HepG2 (cell line): ENCODE measurements around the gene GMEB2. TPM values are rescaled to one million over a fixed set of nuclear protein-coding genes. Genes with fewer than 3 reads are reported as not detected.

Experiments used
- FOXM1 ChIP-seq: sonication (generic); formaldehyde crosslinking; IDR thresholded peaks from 2 replicates; pipeline ENCODE4 v1.5.0; 2020; ENCODE audit warnings: missing genetic modification reagents
- MAFF ChIP-seq: IDR thresholded peaks from 2 replicates; pipeline ENCODE4 v1.6.1; 2011; ENCODE audit warnings: low read depth, low read length, improper control_type of control experiment
- MIER3 ChIP-seq: IDR thresholded peaks from 2 replicates; pipeline ENCODE4 v1.6.1; 2016; ENCODE audit warnings: missing compliant biosample characterization, borderline replicate concordance
- NCOA2 ChIP-seq: sonication (generic); formaldehyde crosslinking; IDR thresholded peaks from 2 replicates; pipeline ENCODE4 v1.8.0; 2022; ENCODE audit warnings: inconsistent platforms
- NCOR1 ChIP-seq: fragments of 200-600 bp; sonication (generic); IDR thresholded peaks from 2 replicates; pipeline ENCODE4 v1.7.0; 2017; ENCODE audit warnings: antibody characterized with exemption, low read length, borderline replicate concordance
- NR2F2 ChIP-seq: IDR thresholded peaks from 2 replicates; pipeline ENCODE4 v1.6.1; 2012; ENCODE audit warnings: low read depth, inconsistent platforms, borderline replicate concordance
- TBX3 ChIP-seq: fragments of 450-650 bp; IDR thresholded peaks from 2 replicates; pipeline ENCODE4 v1.6.1; 2017; ENCODE audit warnings: antibody characterized with exemption, mild to moderate bottlenecking, inconsistent platforms, borderline replicate concordance
- TEAD2 ChIP-seq: sonication (generic); formaldehyde crosslinking; IDR thresholded peaks from 2 replicates; pipeline ENCODE4 v1.9.0; 2021; ENCODE audit warnings: missing genetic modification reagents
- ZBED4 ChIP-seq: sonication (generic); formaldehyde crosslinking; IDR thresholded peaks from 2 replicates; pipeline ENCODE4 v1.4.0; 2020; ENCODE audit warnings: missing genetic modification reagents, borderline replicate concordance
- ZBTB1 ChIP-seq: sonication (generic); formaldehyde crosslinking; IDR thresholded peaks from 2 replicates; pipeline ENCODE4 v1.4.0; 2020; ENCODE audit warnings: missing genetic modification reagents, borderline replicate concordance
- ZNF232 ChIP-seq: sonication (generic); formaldehyde crosslinking; IDR thresholded peaks from 2 replicates; pipeline ENCODE4 v1.4.0; 2020; ENCODE audit warnings: missing genetic modification reagents, borderline replicate concordance
- ZNF652 ChIP-seq: IDR thresholded peaks from 2 replicates; pipeline ENCODE4 v1.6.1; 2016; ENCODE audit warnings: low read depth, borderline replicate concordance
- ZNF800 ChIP-seq: sonication (generic); formaldehyde crosslinking; IDR thresholded peaks from 2 replicates; pipeline ENCODE4 v1.4.0; 2020; ENCODE audit warnings: missing genetic modification reagents
- polyA plus RNA-seq, 8 experiments: library from polyadenylated mRNA; depleted of rRNA in 3 of 8; stranded (reverse) in 7 of 8; unstranded in 1 of 8; fragments of >200 nt; fragmentation: Illumina TruSeq in 4 of 8; extraction: Trizol in 4 of 8; gene quantifications; 2 replicates each; pipeline versions ENCODE4 v1.2.1 to v1.2.3, GENCODE V29; 2011 to 2016; ENCODE audit warnings: low read depth in 4 of 8, missing spikeins in 1 of 8, mixed read lengths in 1 of 8; ENCODE audit not compliant: insufficient read depth in 1 of 8
- total RNA-seq, 5 experiments: library from RNA; depleted of rRNA; stranded (reverse); fragments of >200 nt; fragmentation: Illumina TruSeq; extraction: Trizol; gene quantifications; 2 replicates each; pipeline ENCODE4 v1.2.3, GENCODE V29; 2016; ENCODE audit warnings: low read depth in 1 of 5
- TF ChIP-seq, protein P1 (sequence below): sonication (generic); formaldehyde crosslinking; IDR thresholded peaks from 2 replicates; pipeline ENCODE4 v1.5.1; 2020; ENCODE audit warnings: mild to moderate bottlenecking, missing genetic modification reagents, borderline replicate concordance
- TF ChIP-seq, protein P2 (sequence below): sonication (generic); formaldehyde crosslinking; conservative IDR thresholded peaks from 2 replicates; pipeline ENCODE4 v1.8.1; 2023; ENCODE audit warnings: missing genetic modification reagents

GMEB2 gene
- total and polyA plus RNA-seq, 2 of the 13 experiments (the other 11 are each of a cell fraction or from before 2014, with no cell fraction given) = 10.6 to 12.4 TPM

DNA sequence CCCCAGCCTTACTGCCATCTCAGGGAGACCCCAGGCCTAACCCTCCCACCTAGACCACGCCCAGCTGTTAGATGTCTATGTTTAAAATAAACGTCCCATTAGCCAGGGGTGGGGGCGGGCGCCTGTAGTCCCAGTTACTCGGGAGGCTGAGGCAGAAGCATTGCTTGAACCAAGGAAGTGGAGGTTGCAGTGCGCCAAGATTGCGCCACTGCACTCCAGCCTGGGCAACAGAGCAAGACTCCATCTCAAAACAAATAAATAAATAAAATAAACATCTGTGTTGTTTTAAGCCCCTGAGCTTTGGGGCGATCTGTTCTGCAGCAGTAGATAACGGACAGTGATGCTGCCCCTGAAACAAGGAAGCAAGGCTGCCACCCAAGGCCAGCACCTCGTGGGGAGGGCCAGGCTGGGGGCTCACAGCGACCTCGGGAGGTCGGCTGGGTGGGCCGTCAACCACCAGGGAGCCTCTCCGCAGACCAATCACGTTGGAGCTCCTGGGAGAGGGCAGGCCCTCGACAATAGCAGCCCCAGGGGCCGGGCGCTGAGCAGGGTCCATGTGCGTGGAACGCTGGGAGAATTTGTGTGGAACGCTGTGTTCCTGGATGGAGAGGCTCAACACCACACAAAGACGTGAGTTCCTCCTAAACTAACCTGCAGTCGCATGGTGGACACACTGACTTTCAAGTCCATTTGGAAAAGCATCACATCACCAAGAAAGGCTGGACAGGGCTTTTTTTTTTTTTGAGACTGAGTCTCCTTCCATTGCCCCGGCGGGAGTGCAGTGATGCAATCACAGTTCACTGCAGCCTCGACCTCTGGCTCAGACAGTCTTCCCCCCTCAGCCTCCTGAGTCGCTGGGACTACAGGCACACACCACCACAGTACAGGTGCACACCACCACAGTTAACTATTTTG lies 51.8 kb downstream of the GMEB2 start (continued):
- TF ChIP-seq ZNF652 (CRISPR knock-in tag) (no peak), MAFF (no peak), TBX3 (no peak), NR2F2 (peak; percentile 55; the same call in 1 of the 2 replicates), ZBTB1 (CRISPR knock-in tag) (no peak), TEAD2 (CRISPR knock-in tag) (0 out of 2 replicates have a peak, but pooled peaks have one; percentile 51), MIER3 (CRISPR knock-in tag) (no peak), NCOR1 (peak; percentile 27; the same call in 1 of the 2 replicates), FOXM1 (no peak), ZNF800 (CRISPR knock-in tag) (no peak; the same call in 1 of the 2 replicates), NCOA2 (CRISPR knock-in tag) (no peak), ZBED4 (CRISPR knock-in tag) (no peak), ZNF232 (CRISPR knock-in tag) (no peak)
- TF ChIP-seq, protein P1, sequence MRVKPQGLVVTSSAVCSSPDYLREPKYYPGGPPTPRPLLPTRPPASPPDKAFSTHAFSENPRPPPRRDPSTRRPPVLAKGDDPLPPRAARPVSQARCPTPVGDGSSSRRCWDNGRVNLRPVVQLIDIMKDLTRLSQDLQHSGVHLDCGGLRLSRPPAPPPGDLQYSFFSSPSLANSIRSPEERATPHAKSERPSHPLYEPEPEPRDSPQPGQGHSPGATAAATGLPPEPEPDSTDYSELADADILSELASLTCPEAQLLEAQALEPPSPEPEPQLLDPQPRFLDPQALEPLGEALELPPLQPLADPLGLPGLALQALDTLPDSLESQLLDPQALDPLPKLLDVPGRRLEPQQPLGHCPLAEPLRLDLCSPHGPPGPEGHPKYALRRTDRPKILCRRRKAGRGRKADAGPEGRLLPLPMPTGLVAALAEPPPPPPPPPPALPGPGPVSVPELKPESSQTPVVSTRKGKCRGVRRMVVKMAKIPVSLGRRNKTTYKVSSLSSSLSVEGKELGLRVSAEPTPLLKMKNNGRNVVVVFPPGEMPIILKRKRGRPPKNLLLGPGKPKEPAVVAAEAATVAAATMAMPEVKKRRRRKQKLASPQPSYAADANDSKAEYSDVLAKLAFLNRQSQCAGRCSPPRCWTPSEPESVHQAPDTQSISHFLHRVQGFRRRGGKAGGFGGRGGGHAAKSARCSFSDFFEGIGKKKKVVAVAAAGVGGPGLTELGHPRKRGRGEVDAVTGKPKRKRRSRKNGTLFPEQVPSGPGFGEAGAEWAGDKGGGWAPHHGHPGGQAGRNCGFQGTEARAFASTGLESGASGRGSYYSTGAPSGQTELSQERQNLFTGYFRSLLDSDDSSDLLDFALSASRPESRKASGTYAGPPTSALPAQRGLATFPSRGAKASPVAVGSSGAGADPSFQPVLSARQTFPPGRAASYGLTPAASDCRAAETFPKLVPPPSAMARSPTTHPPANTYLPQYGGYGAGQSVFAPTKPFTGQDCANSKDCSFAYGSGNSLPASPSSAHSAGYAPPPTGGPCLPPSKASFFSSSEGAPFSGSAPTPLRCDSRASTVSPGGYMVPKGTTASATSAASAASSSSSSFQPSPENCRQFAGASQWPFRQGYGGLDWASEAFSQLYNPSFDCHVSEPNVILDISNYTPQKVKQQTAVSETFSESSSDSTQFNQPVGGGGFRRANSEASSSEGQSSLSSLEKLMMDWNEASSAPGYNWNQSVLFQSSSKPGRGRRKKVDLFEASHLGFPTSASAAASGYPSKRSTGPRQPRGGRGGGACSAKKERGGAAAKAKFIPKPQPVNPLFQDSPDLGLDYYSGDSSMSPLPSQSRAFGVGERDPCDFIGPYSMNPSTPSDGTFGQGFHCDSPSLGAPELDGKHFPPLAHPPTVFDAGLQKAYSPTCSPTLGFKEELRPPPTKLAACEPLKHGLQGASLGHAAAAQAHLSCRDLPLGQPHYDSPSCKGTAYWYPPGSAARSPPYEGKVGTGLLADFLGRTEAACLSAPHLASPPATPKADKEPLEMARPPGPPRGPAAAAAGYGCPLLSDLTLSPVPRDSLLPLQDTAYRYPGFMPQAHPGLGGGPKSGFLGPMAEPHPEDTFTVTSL (CRISPR knock-in tag) = no peak
- TF ChIP-seq, protein P2, sequence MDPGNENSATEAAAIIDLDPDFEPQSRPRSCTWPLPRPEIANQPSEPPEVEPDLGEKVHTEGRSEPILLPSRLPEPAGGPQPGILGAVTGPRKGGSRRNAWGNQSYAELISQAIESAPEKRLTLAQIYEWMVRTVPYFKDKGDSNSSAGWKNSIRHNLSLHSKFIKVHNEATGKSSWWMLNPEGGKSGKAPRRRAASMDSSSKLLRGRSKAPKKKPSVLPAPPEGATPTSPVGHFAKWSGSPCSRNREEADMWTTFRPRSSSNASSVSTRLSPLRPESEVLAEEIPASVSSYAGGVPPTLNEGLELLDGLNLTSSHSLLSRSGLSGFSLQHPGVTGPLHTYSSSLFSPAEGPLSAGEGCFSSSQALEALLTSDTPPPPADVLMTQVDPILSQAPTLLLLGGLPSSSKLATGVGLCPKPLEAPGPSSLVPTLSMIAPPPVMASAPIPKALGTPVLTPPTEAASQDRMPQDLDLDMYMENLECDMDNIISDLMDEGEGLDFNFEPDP = no peak
